HepG2 (cell line): ENCODE measurements around the gene RNF25. TPM values are rescaled to one million over a fixed set of nuclear protein-coding genes. Genes with fewer than 3 reads are reported as not detected.
A peak's percentile ranks its signal among the peaks of the same experiment; 100 is the strongest.

Experiments used
- CHD4 ChIP-seq: fragments of 200-600 bp; sonication (generic); IDR thresholded peaks from 2 replicates; pipeline ENCODE4 v1.7.0; 2017; ENCODE audit warnings: mild to moderate bottlenecking, low read length, borderline replicate concordance
- ERF ChIP-seq: IDR thresholded peaks from 2 replicates; pipeline ENCODE4 v1.6.1; 2018; ENCODE audit warnings: missing biosample characterization, missing genetic modification reagents
- ETS1 ChIP-seq: sonication (generic); formaldehyde crosslinking; IDR thresholded peaks from 2 replicates; pipeline ENCODE4 v1.4.0; 2020; ENCODE audit warnings: missing genetic modification reagents
- FLYWCH1 ChIP-seq: sonication (generic); formaldehyde crosslinking; IDR thresholded peaks from 2 replicates; pipeline ENCODE4 v1.8.1; 2023; ENCODE audit warnings: mild to moderate bottlenecking, missing genetic modification reagents
- GATA4 ChIP-seq: sonication (generic); IDR thresholded peaks from 2 replicates; pipeline ENCODE4 v1.6.1; 2016; ENCODE audit warnings: antibody characterized with exemption, low read depth, borderline replicate concordance
- MIER2 ChIP-seq: IDR thresholded peaks from 2 replicates; pipeline ENCODE4 v1.6.1; 2016; ENCODE audit warnings: missing biosample characterization, missing genetic modification reagents
- MTF1 ChIP-seq: sonication (generic); formaldehyde crosslinking; IDR thresholded peaks from 2 replicates; pipeline ENCODE4 v1.5.0; 2020; ENCODE audit warnings: missing genetic modification reagents
- ONECUT2 ChIP-seq: sonication (generic); formaldehyde crosslinking; IDR thresholded peaks from 2 replicates; pipeline ENCODE4 v1.4.0; 2020; ENCODE audit warnings: missing genetic modification reagents
- POLR2AphosphoS2 ChIP-seq: IDR thresholded peaks from 2 replicates; pipeline ENCODE4 v1.6.1; 2011; ENCODE audit warnings: low read depth, low read length, improper control_type of control experiment
- RARG ChIP-seq: sonication (generic); formaldehyde crosslinking; IDR thresholded peaks from 2 replicates; pipeline ENCODE4 v1.4.0; 2020; ENCODE audit warnings: low read depth, mild to moderate bottlenecking, missing genetic modification reagents
- TAF15 ChIP-seq: fragments of 200-400 bp; formaldehyde crosslinking; IDR thresholded peaks from one replicate; pipeline ENCODE4 v1.6.1; 2018; ENCODE audit warnings: mild to moderate bottlenecking, low read depth, low read length; ENCODE audit not compliant: poor library complexity, severe bottlenecking
- ZFP90 ChIP-seq: sonication (generic); formaldehyde crosslinking; IDR thresholded peaks from 2 replicates; pipeline ENCODE4 v1.8.0; 2022; ENCODE audit warnings: missing genetic modification reagents, mild to moderate bottlenecking, inconsistent platforms, borderline replicate concordance
- ZNF44 ChIP-seq: sonication (generic); formaldehyde crosslinking; IDR thresholded peaks from 2 replicates; pipeline ENCODE4 v1.5.1; 2020; ENCODE audit warnings: mild to moderate bottlenecking, missing genetic modification reagents
- ZNF574 ChIP-seq: sonication (generic); formaldehyde crosslinking; IDR thresholded peaks from 2 replicates; pipeline ENCODE4 v1.4.0; 2020; ENCODE audit warnings: missing genetic modification reagents
- ZNF619 ChIP-seq: sonication (generic); formaldehyde crosslinking; IDR thresholded peaks from 2 replicates; pipeline ENCODE4 v1.4.0; 2020; ENCODE audit warnings: mild to moderate bottlenecking, missing genetic modification reagents
- ZNF781 ChIP-seq: sonication (generic); formaldehyde crosslinking; IDR thresholded peaks from 2 replicates; pipeline ENCODE4 v1.5.1; 2020; ENCODE audit warnings: borderline replicate concordance, mild to moderate bottlenecking, missing genetic modification reagents; ENCODE audit errors: not compliant biosample characterization
- polyA plus RNA-seq, 8 experiments: library from polyadenylated mRNA; depleted of rRNA in 3 of 8; stranded (reverse) in 7 of 8; unstranded in 1 of 8; fragments of >200 nt; fragmentation: Illumina TruSeq in 4 of 8; extraction: Trizol in 4 of 8; gene quantifications; 2 replicates each; pipeline versions ENCODE4 v1.2.1 to v1.2.3, GENCODE V29; 2011 to 2016; ENCODE audit warnings: low read depth in 4 of 8, missing spikeins in 1 of 8, mixed read lengths in 1 of 8; ENCODE audit not compliant: insufficient read depth in 1 of 8
- total RNA-seq, 5 experiments: library from RNA; depleted of rRNA; stranded (reverse); fragments of >200 nt; fragmentation: Illumina TruSeq; extraction: Trizol; gene quantifications; 2 replicates each; pipeline ENCODE4 v1.2.3, GENCODE V29; 2016; ENCODE audit warnings: low read depth in 1 of 5
- TF ChIP-seq, protein P1 (sequence below): sonication (generic); formaldehyde crosslinking; IDR thresholded peaks from 2 replicates; pipeline ENCODE4 v1.5.0; 2020; ENCODE audit warnings: mild to moderate bottlenecking, low read depth, missing genetic modification reagents, borderline replicate concordance
- TF ChIP-seq, protein P2 (sequence below): sonication (generic); formaldehyde crosslinking; IDR thresholded peaks from 2 replicates; pipeline ENCODE4 v1.4.0; 2020; ENCODE audit warnings: missing genetic modification reagents
- TF ChIP-seq, protein P3 (sequence below): IDR thresholded peaks from 2 replicates; pipeline ENCODE4 v1.6.1; 2016; ENCODE audit warnings: mild to moderate bottlenecking, missing biosample characterization, missing genetic modification reagents
- TF ChIP-seq, protein P4 (sequence below): IDR thresholded peaks from 2 replicates; pipeline ENCODE4 v1.6.1; 2016; ENCODE audit warnings: low read depth

Gene RNF25
- total and polyA plus RNA-seq, 2 of the 13 experiments (the other 11 are each of a cell fraction or from before 2014, with no cell fraction given): 37.0 to 87.6 TPM

GRCh38 chr2:218710687-218711549 lies 39.1 kb upstream of the RNF25 start, which contains the start of gene TTLL4 (continued):
- peak; percentile 70; the same call in 1 of the 2 replicates for TF ChIP-seq GATA4
- TF ChIP-seq, protein P1, sequence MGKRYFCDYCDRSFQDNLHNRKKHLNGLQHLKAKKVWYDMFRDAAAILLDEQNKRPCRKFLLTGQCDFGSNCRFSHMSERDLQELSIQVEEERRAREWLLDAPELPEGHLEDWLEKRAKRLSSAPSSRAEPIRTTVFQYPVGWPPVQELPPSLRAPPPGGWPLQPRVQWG: no peak
- TF ChIP-seq ZFP90 (CRISPR knock-in tag): peak; percentile 93
- TF ChIP-seq MIER2 (CRISPR knock-in tag): no peak
- TF ChIP-seq FLYWCH1: peak; percentile 82; the same call in 1 of the 2 replicates
- TF ChIP-seq MTF1: no peak; the same call in 1 of the 2 replicates
- TF ChIP-seq, protein P2, sequence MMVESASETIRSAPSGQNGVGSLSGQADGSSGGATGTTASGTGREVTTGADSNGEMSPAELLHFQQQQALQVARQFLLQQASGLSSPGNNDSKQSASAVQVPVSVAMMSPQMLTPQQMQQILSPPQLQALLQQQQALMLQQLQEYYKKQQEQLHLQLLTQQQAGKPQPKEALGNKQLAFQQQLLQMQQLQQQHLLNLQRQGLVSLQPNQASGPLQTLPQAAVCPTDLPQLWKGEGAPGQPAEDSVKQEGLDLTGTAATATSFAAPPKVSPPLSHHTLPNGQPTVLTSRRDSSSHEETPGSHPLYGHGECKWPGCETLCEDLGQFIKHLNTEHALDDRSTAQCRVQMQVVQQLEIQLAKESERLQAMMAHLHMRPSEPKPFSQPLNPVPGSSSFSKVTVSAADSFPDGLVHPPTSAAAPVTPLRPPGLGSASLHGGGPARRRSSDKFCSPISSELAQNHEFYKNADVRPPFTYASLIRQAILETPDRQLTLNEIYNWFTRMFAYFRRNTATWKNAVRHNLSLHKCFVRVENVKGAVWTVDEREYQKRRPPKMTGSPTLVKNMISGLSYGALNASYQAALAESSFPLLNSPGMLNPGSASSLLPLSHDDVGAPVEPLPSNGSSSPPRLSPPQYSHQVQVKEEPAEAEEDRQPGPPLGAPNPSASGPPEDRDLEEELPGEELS (CRISPR knock-in tag): 0 out of 2 replicates have a peak, but pooled peaks have one; percentile 22
- peak; percentile 73 for TF ChIP-seq ERF (CRISPR knock-in tag)
- TF ChIP-seq, protein P3, sequence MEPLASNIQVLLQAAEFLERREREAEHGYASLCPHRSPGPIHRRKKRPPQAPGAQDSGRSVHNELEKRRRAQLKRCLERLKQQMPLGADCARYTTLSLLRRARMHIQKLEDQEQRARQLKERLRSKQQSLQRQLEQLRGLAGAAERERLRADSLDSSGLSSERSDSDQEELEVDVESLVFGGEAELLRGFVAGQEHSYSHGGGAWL (CRISPR knock-in tag): peak; percentile 97
- TF ChIP-seq ZNF574: peak; percentile 96
- peak; percentile 47 for TF ChIP-seq ZNF781 (CRISPR knock-in tag)
- peak; percentile 94 for TF ChIP-seq TAF15
- no peak for TF ChIP-seq RARG (CRISPR knock-in tag)
- peak; percentile 89; the same call in 1 of the 2 replicates for TF ChIP-seq ZNF619 (CRISPR knock-in tag)
- no peak; the same call in 1 of the 2 replicates for TF ChIP-seq ONECUT2 (CRISPR knock-in tag)
- no peak for TF ChIP-seq POLR2AphosphoS2
- TF ChIP-seq ZNF44 (CRISPR knock-in tag): no peak
- TF ChIP-seq, protein P4, sequence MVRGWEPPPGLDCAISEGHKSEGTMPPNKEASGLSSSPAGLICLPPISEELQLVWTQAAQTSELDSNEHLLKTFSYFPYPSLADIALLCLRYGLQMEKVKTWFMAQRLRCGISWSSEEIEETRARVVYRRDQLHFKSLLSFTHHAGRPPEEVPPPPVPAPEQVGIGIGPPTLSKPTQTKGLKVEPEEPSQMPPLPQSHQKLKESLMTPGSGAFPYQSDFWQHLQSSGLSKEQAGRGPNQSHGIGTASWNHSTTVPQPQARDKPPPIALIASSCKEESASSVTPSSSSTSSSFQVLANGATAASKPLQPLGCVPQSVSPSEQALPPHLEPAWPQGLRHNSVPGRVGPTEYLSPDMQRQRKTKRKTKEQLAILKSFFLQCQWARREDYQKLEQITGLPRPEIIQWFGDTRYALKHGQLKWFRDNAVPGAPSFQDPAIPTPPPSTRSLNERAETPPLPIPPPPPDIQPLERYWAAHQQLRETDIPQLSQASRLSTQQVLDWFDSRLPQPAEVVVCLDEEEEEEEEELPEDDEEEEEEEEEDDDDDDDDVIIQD (CRISPR knock-in tag): peak; percentile 46; the same call in 1 of the 2 replicates
- no peak for TF ChIP-seq CHD4
- peak; percentile 90; the same call in 1 of the 2 replicates for TF ChIP-seq ETS1 (CRISPR knock-in tag)
